ENCODE measurements around the gene GRK4.

DNA sequence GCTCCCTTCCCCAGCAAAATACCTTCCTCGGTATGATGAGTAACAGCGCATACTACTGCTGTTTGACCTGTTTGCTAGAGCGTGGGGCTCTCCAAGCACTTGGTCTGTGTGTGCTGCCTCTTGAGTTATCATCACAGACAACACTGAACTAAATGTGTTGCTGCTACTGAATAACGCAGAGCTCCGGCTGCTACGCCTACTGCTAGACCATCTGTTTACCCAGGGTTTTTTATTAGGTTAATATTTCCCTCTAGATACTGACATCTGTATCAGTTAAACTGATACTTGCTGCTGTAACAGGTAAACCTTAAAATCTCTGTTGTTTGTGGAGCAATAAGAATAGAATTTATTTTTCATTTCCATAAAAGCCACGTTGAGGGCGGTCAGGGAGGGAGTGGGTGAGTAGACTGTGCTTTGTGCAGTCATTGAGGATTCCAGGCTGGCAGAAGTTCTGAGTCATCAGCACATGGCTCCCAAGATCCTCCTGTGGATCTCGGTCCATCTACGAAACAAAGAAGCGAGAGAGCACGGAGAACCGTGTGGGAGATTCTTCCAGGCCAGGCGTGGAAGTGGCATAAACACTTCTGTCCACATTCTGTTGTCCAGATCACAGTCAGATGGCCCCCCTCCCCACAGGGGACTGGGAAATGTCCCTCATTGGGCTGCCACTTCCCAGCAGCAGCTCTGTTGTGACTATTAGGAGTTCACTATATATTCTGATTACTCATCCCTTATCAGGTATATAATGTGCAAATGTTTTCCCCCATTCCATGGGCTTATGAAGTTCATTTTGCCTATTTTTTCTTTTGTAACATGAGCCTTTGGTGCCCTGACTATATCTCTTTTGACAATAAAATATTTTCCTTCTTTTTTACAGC is 14.1 kb downstream of the GRK4 start:
- TF ChIP-seq CBX8 (IDR thresholded peaks at IDR 0.05; ENCODE audit: borderline replicate concordance, low read depth, low read length), result no peak
- TF ChIP-seq, protein P1, sequence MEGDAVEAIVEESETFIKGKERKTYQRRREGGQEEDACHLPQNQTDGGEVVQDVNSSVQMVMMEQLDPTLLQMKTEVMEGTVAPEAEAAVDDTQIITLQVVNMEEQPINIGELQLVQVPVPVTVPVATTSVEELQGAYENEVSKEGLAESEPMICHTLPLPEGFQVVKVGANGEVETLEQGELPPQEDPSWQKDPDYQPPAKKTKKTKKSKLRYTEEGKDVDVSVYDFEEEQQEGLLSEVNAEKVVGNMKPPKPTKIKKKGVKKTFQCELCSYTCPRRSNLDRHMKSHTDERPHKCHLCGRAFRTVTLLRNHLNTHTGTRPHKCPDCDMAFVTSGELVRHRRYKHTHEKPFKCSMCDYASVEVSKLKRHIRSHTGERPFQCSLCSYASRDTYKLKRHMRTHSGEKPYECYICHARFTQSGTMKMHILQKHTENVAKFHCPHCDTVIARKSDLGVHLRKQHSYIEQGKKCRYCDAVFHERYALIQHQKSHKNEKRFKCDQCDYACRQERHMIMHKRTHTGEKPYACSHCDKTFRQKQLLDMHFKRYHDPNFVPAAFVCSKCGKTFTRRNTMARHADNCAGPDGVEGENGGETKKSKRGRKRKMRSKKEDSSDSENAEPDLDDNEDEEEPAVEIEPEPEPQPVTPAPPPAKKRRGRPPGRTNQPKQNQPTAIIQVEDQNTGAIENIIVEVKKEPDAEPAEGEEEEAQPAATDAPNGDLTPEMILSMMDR (IDR thresholded peaks at IDR 0.05; ENCODE audit: control extremely low read depth in 1 of 3, insufficient read depth in 1 of 3, low read depth in 1 of 3, low read length in 3 of 3), result no peak
- TF ChIP-seq, protein P2, sequence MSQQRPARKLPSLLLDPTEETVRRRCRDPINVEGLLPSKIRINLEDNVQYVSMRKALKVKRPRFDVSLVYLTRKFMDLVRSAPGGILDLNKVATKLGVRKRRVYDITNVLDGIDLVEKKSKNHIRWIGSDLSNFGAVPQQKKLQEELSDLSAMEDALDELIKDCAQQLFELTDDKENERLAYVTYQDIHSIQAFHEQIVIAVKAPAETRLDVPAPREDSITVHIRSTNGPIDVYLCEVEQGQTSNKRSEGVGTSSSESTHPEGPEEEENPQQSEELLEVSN (IDR thresholded peaks at IDR 0.05), result no peak
- TF ChIP-seq POLR2A (IDR thresholded peaks at IDR 0.05; ENCODE audit: control extremely low read depth in 1 of 2, low read depth in 2 of 2, low read length in 2 of 2), result no peak
- TF ChIP-seq CHD1 (IDR thresholded peaks at IDR 0.05; ENCODE audit: low read depth, low read length), result no peak
- no peak for TF ChIP-seq EP300 (IDR thresholded peaks at IDR 0.05; ENCODE audit: borderline replicate concordance in 1 of 2, low read depth in 2 of 2, low read length in 2 of 2)
- TF ChIP-seq SP1 (IDR thresholded peaks at IDR 0.05; ENCODE audit: low read depth, low read length), result no peak
- no peak for TF ChIP-seq EZH2 (IDR thresholded peaks at IDR 0.05; ENCODE audit: low read depth, low read length, severe bottlenecking)
